H7 (cell line): ENCODE measurements around the gene PPP1R3E. TPM values are rescaled to one million over a fixed set of nuclear protein-coding genes. Genes with fewer than 3 reads are reported as not detected.
"Not testable (repeated sequence)": the region's sequence is repeated elsewhere in the genome, so short reads cannot be mapped to it uniquely, and the experiment has no call there.

Experiments
- DNase-seq: peaks from one replicate; pipeline ENCODE4 v3.0.0; 2012
- H3K27me3 ChIP-seq: 2 replicates; pipeline ENCODE4 v1.6.0; 2011; ENCODE audit warnings: mild to moderate bottlenecking, low read length; ENCODE audit not compliant: control insufficient read depth, insufficient read depth
- H3K36me3 ChIP-seq: replicated peaks from 2 replicates; pipeline ENCODE4 v1.5.1; 2011; ENCODE audit warnings: low read length; ENCODE audit not compliant: control insufficient read depth, insufficient read depth
- H3K4me3 ChIP-seq: 2 replicates; pipeline ENCODE4 v1.5.1; 2011; ENCODE audit warnings: low read depth, mild to moderate bottlenecking, control low read depth, low read length, moderate library complexity; ENCODE audit not compliant: insufficient read depth
- total RNA-seq: library from RNA; depleted of rRNA; stranded (reverse); fragments of >200 nt; shearing (Covaris generic); gene quantifications from 2 replicates; pipeline ENCODE4 v1.2.3, GENCODE V29; 2014

Gene PPP1R3E
- total RNA-seq, 1 experiment from 2014 or later, result 2.0 TPM

DNA sequence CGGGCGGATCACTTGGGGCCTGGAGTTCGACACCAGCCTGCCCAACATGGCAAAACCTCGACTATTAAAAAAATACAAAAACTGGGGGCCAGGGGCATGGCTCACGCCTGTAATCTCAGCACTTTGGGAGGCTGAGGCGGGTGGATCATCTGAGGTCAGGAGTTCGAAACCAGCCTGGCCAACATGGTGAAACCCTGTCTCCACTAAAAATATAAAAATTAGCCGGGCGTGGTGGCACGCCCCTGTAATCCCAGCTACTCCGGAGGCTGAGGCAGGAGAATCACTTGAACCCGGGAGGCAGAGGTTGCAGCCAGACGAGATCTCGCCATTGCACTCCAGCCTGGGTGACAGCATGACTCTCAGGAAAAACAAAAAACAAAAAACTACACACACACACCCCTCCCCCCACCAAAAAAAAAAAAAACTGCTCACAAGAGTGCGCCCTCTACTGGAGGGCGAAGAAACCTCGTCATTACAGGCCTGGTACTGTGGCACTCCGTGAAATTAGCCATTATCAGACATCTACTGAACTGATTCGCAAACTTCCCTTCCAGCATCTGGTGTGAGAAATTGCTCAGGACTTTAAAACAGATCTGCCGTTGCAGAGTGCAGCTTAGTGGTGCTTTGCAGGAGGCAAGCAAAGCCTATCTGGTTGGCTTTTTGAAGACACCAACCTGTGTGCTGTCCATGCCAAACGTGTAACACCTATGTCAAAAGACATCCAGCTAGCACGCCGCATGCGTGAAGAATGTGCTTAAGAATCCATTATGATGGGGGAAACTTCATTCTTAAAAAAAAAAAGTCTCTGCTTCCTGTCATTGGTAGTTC is 7.7 kb downstream of the PPP1R3E start:
- Histone ChIP-seq H3K36me3 (no peaks in the 10 kb centered on the region), H3K4me3 (no peak overlapping the region), H3K27me3 (peaks cover 78% of the 10 kb centered on the region)
- no peak for DNase-seq

- H3K4me3 ChIP-seq, result peak overlapping the region; percentile 71
These were observed 15.7 kb downstream of the PPP1R3E start for GRCh38 chr14:23286902-23287479.

GRCh38 chr14:23286020-23286901 is 16.4 kb downstream of the PPP1R3E start, which contains the start of gene HOMEZ:
Gene HOMEZ, minus strand, starts transcription at chr14:23286132. Its CDS starts 180 bp downstream, at chr14:23285952.
- Histone ChIP-seq H3K36me3 (no peaks in the 10 kb centered on the region), H3K4me3 (peak within 1 kb of the TSS; percentile 71), H3K27me3 (peaks cover 35% of the 10 kb centered on the region)
- DNase-seq, result peak; percentile 96

More at GRCh38 chr14:23286902-23287479, 15.7 kb downstream of the PPP1R3E start:
- Histone ChIP-seq H3K36me3 (no peaks in the 10 kb centered on the region), H3K27me3 (peaks cover 42% of the 10 kb centered on the region)
- DNase-seq, result no peak

DNA sequence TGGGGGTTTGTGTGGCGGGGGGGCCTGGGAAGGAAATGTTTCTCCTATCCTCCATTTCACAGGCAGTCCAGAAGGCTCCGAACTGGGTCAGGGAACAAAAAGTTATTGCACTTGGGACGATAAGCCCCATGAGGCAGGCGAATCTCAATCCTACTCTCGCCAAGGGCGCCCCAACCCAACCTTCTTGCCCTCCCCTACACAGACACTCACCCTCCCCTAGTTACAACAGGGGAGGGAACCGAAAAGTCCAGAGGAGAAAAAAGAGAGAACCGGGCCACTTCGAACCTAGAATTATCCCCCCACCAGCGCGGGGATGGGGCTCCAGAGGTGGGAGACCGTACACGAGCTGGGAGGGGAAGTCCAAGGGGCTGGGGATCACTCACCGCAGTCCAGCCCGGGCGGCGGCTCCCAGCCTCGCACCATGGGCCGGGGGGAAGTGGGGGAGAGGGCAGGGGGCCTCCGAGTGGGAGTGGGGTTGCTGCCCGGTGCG is 17.1 kb downstream of the PPP1R3E start:
- peak overlapping the region; percentile 71 for H3K4me3 ChIP-seq
- no peaks in the 10 kb centered on the region for H3K36me3 ChIP-seq
- no peak for DNase-seq
- H3K27me3 ChIP-seq, result peaks cover 30% of the 10 kb centered on the region

- DNase-seq, result no peak
- no peaks in the 10 kb centered on the region for H3K36me3 ChIP-seq
- peaks cover 24% of the 10 kb centered on the region for H3K27me3 ChIP-seq
- H3K4me3 ChIP-seq, result peak overlapping the region; percentile 71
These were observed 17.8 kb downstream of the PPP1R3E start for GRCh38 chr14:23284654-23285529.

DNA sequence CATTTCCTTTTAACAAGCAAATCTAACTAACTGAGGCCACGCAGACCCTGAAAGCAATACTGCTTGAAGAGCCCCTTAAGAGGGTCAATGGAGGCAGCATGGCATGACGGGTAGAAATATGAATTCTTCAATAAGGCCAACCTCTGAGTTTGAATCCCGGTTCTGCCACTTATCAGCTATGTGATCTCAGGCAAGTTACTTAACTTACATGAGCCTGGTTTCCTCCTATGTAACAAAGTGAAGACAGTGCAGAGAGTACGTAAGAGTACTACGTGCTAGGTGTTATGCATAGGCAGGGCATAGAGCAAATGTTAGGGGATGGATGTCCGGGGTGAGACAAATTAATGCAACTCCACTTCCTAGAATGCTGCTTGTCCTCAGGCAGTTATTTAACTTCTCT is 21.4 kb downstream of the PPP1R3E start:
- H3K36me3 ChIP-seq, result no peaks in the 10 kb centered on the region
- DNase-seq, result no peak
- peaks cover 9% of the 10 kb centered on the region for H3K27me3 ChIP-seq
- no peak overlapping the region for H3K4me3 ChIP-seq

DNA sequence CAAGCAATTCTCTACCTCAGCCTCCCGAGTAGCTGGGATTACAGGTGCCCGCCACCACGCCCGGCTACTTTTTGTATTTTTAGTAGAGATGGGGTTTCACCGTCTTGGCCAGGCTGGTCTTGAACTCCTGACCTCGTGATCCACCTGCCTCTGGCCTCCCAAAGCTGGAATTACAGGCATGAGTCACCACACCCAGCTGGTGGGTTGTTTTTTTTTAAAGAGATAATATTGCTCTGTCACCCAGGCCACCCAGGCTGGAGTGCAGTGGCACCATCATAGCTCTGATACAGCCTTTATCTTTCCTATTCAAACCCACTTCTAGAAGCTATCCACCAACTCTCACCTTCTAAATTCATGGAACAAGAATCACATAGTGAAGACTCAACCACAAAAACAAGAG is 24.7 kb downstream of the PPP1R3E start:
- not testable (repeated sequence) for H3K36me3 ChIP-seq, H3K4me3 ChIP-seq, DNase-seq
- peaks cover 15% of the 10 kb centered on the region for H3K27me3 ChIP-seq

DNA sequence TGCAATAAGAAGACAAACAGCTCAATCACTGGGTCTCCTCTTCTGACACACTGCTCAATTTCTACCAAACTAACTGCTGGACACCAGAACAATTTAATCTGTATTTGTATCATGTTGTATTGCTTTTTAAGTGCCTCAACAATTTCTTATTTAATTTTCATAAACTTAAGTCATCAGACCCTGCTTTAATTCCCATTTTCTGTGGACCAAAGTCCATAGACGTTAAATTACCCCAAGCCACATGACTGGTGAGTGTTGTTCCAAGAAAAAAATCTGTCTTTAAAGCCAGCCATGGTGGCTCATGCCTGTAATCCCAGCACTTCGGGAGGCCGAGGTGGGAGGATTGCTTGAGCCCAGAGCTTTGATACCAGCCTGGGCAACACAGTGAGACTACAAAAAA is 25.5 kb downstream of the PPP1R3E start:
- peaks cover 19% of the 10 kb centered on the region for H3K27me3 ChIP-seq
- no peaks in the 10 kb centered on the region for H3K36me3 ChIP-seq
- H3K4me3 ChIP-seq, result no peak overlapping the region
- DNase-seq, result no peak

GRCh38 chr14:23275412-23275811 is 27.2 kb downstream of the PPP1R3E start:
- no peak for DNase-seq
- H3K4me3 ChIP-seq, result no peak overlapping the region
- no peaks in the 10 kb centered on the region for H3K36me3 ChIP-seq
- H3K27me3 ChIP-seq, result peaks cover 20% of the 10 kb centered on the region

- peaks cover 17% of the 10 kb centered on the region for H3K27me3 ChIP-seq
- no peak for DNase-seq
- no peak overlapping the region for H3K4me3 ChIP-seq
- no peaks in the 10 kb centered on the region for H3K36me3 ChIP-seq
These were observed 33.5 kb downstream of the PPP1R3E start for GRCh38 chr14:23269193-23269592.

GRCh38 chr14:23260849-23261248 is 41.8 kb downstream of the PPP1R3E start:
- not testable (repeated sequence) for DNase-seq, H3K27me3 ChIP-seq, H3K4me3 ChIP-seq, H3K36me3 ChIP-seq

DNA sequence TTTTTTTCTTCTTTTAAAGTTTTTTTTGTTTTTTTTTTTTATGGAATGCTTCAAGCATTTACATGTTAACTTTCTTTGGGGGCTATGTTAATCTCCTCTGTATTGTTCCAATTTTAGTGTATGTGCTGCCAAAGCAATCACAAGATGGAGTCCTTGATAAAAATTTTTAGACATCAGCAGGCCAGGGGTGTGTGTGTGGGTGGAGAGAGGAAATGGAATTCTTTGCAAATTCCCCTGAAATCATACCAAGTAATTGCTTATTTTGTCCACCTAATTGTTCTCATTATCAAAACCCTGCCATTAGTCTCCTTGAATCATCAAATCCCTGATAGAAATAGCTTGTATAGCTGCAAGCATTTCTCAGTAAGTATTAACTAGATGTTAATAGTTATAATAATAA is 43.2 kb downstream of the PPP1R3E start:
- H3K27me3 ChIP-seq, result peaks cover 1% of the 10 kb centered on the region; the same call in 1 of the 2 replicates
- H3K4me3 ChIP-seq, result no peak overlapping the region
- no peaks in the 10 kb centered on the region for H3K36me3 ChIP-seq
- no peak for DNase-seq

GRCh38 chr14:23258256-23258655 is 44.4 kb downstream of the PPP1R3E start:
- Histone ChIP-seq H3K27me3 (peaks cover 1% of the 10 kb centered on the region; the same call in 1 of the 2 replicates), H3K4me3 (no peak overlapping the region), H3K36me3 (no peaks in the 10 kb centered on the region)
- DNase-seq, result no peak
